H1 (cell line): ENCODE measurements around the gene CXCL14. TPM values are rescaled to one million over a fixed set of nuclear protein-coding genes. Genes with fewer than 3 reads are reported as not detected.

Experiments used
- CTCF ChIA-PET: fragments of 300-600 bp; sonication (Branson Sonifier 250); formaldehyde crosslinking; loops from one replicate; lab custom pipeline; 2021; ENCODE audit not compliant: partially characterized antibody; lab: Charles Lee
- POLR2A ChIA-PET: fragments of 300-600 bp; sonication (Branson Sonifier 250); formaldehyde crosslinking; loops from one replicate; lab custom pipeline; 2021; ENCODE audit warnings: inconsistent platforms; ENCODE audit not compliant: partially characterized antibody; lab: Charles Lee
- DNase-seq, 2 experiments: peaks; one replicate each; pipeline versions ENCODE4 v3.0.0 to v3.0.0-alpha.2; 2010 to 2022; ENCODE audit warnings: low spot score in 2 of 2, low read depth in 1 of 2, mixed read lengths in 1 of 2
- FAIRE-seq: peaks from 2 replicates; lab custom pipeline; 2011; peaks lifted over from hg19 to GRCh38; lab: Jason Lieb, UNC
- H2AFZ ChIP-seq: 2 replicates; pipeline ENCODE4 v1.8.1; 2012; ENCODE audit warnings: low read length, inconsistent platforms
- H2AK5ac ChIP-seq: 2 replicates; pipeline ENCODE4 v1.6.1; 2013; ENCODE audit warnings: low read depth, low read length
- H2BK120ac ChIP-seq: replicated peaks from 2 replicates; pipeline ENCODE3; 2013; ENCODE audit warnings: low read depth, low read length, inconsistent platforms
- H2BK12ac ChIP-seq: 2 replicates; pipeline ENCODE4 v1.6.1; 2013; ENCODE audit warnings: low read depth, low read length
- H2BK15ac ChIP-seq: 2 replicates; pipeline ENCODE4 v1.6.1; 2013; ENCODE audit warnings: low read length
- H2BK20ac ChIP-seq: 2 replicates; pipeline ENCODE4 v1.6.1; 2013; ENCODE audit warnings: low read length
- H2BK5ac ChIP-seq: 2 replicates; pipeline ENCODE4 v1.6.1; 2013; ENCODE audit warnings: low read depth, low read length
- H3K14ac ChIP-seq: 2 replicates; pipeline ENCODE4 v1.6.1; 2013; ENCODE audit warnings: inconsistent platforms; ENCODE audit not compliant: insufficient read length
- H3K18ac ChIP-seq: 2 replicates; pipeline ENCODE4 v1.6.1; 2013; ENCODE audit warnings: low read length; ENCODE audit errors: extremely low read depth
- H3K23ac ChIP-seq: 2 replicates; pipeline ENCODE4 v1.6.1; 2013; ENCODE audit warnings: inconsistent platforms; ENCODE audit not compliant: insufficient read length
- H3K23me2 ChIP-seq: 2 replicates; pipeline ENCODE4 v1.6.1; 2013; ENCODE audit warnings: low read depth, low read length
- H3K27ac ChIP-seq: 2 replicates; pipeline ENCODE4 v1.6.1; 2011; ENCODE audit warnings: low read depth, low read length, inconsistent platforms
- H3K27me3 ChIP-seq, 4 experiments: replicated peaks in 1 of 4; 1 replicate in 1 of 4; 2 replicates in 3 of 4; pipeline versions ENCODE4 v1.6.1 to v1.8.1; 2011 to 2013; ENCODE audit warnings: low read length in 3 of 4, mild to moderate bottlenecking in 3 of 4, inconsistent platforms in 2 of 4, mixed read lengths in 2 of 4, moderate library complexity in 1 of 4; ENCODE audit not compliant: control insufficient read depth in 3 of 4, insufficient read depth in 3 of 4; ENCODE audit errors: extremely low read depth in 1 of 4
- H3K36me3 ChIP-seq, 4 experiments: 2 replicates each; pipeline versions ENCODE4 v1.6.1 to v1.8.1; 2011 to 2013; ENCODE audit warnings: mild to moderate bottlenecking in 4 of 4, low read length in 3 of 4, moderate library complexity in 2 of 4, control low read depth in 1 of 4, inconsistent platforms in 1 of 4; ENCODE audit not compliant: insufficient read depth in 4 of 4, control insufficient read depth in 2 of 4
- H3K4ac ChIP-seq: replicated peaks from 2 replicates; pipeline ENCODE3; 2013; ENCODE audit warnings: low read length, low read depth, mixed read lengths, inconsistent platforms; ENCODE audit not compliant: insufficient read length
- H3K4me1 ChIP-seq, 4 experiments: replicated peaks in 1 of 4; 1 replicate in 1 of 4; 2 replicates in 3 of 4; pipeline versions ENCODE4 v1.6.1 to v1.8.1; 2011 to 2013; ENCODE audit warnings: low read length in 3 of 4, inconsistent platforms in 2 of 4, mixed read lengths in 1 of 4; ENCODE audit not compliant: insufficient read depth in 4 of 4, control insufficient read depth in 3 of 4
- H3K4me2 ChIP-seq, 2 experiments: 2 replicates each; pipeline versions ENCODE4 v1.6.1 to v1.8.1; 2011 to 2013; ENCODE audit warnings: low read depth in 2 of 2, low read length in 2 of 2, control low read depth in 1 of 2, inconsistent platforms in 1 of 2, mild to moderate bottlenecking in 1 of 2; ENCODE audit not compliant: insufficient read depth in 1 of 2
- H3K4me3 ChIP-seq, 4 experiments: fragments of 200-600, 300-600 bp in 1 of 4; sonication (generic), shearing (Covaris generic), sonication (Bioruptor Twin) in 1 of 4; 2 replicates each; pipeline versions ENCODE4 v1.5.1 to v1.8.1; 2011 to 2016; ENCODE audit warnings: low read length in 4 of 4, low read depth in 3 of 4, control low read depth in 2 of 4, inconsistent platforms in 2 of 4, mild to moderate bottlenecking in 2 of 4, mixed read lengths in 1 of 4, moderate library complexity in 1 of 4; ENCODE audit not compliant: insufficient read depth in 2 of 4; ENCODE audit errors: extremely low read depth in 1 of 4
- H3K56ac ChIP-seq: replicated peaks from 2 replicates; pipeline ENCODE3; 2013; ENCODE audit warnings: low read depth, mild to moderate bottlenecking, mixed read lengths, low read length, inconsistent platforms; ENCODE audit not compliant: insufficient read length
- H3K79me1 ChIP-seq: 2 replicates; pipeline ENCODE4 v1.6.1; 2013; ENCODE audit warnings: low read depth, low read length, control low read depth
- H3K79me2 ChIP-seq, 2 experiments: 2 replicates each; pipeline versions ENCODE4 v1.6.1 to v1.8.1; 2012 to 2013; ENCODE audit warnings: low read length in 2 of 2, mild to moderate bottlenecking in 2 of 2, inconsistent platforms in 1 of 2; ENCODE audit not compliant: insufficient read depth in 2 of 2, control insufficient read depth in 1 of 2
- H3K9ac ChIP-seq, 4 experiments: replicated peaks in 1 of 4; 1 replicate in 1 of 4; 2 replicates in 3 of 4; pipeline versions ENCODE4 v1.6.1 to v1.8.1; 2011 to 2013; ENCODE audit warnings: low read depth in 3 of 4, low read length in 3 of 4, control low read depth in 2 of 4, mild to moderate bottlenecking in 2 of 4, moderate library complexity in 2 of 4, inconsistent platforms in 1 of 4; ENCODE audit errors: extremely low read depth in 1 of 4
- H3K9me3 ChIP-seq, 2 experiments: 2 replicates each; pipeline versions ENCODE4 v1.6.1 to v1.8.1; 2012 to 2013; ENCODE audit warnings: mild to moderate bottlenecking in 2 of 2, moderate library complexity in 2 of 2, control low read depth in 1 of 2, inconsistent platforms in 1 of 2, low read depth in 1 of 2, low read length in 1 of 2, mixed read lengths in 1 of 2; ENCODE audit not compliant: insufficient read depth in 2 of 2
- H4K20me1 ChIP-seq, 2 experiments: replicated peaks in 1 of 2; 2 replicates each; pipeline versions ENCODE3 to v1.8.1; 2011 to 2013; ENCODE audit warnings: inconsistent platforms in 2 of 2, low read length in 2 of 2, mild to moderate bottlenecking in 1 of 2; ENCODE audit not compliant: insufficient read depth in 2 of 2, control insufficient read depth in 1 of 2
- H4K5ac ChIP-seq: 2 replicates; pipeline ENCODE4 v1.6.1; 2013; ENCODE audit warnings: low read length, low read depth, mixed read lengths, inconsistent platforms; ENCODE audit not compliant: insufficient read length
- H4K8ac ChIP-seq: 2 replicates; pipeline ENCODE4 v1.8.0; 2013; ENCODE audit warnings: mild to moderate bottlenecking, moderate library complexity, low read length, inconsistent platforms; ENCODE audit not compliant: insufficient read depth; ENCODE audit errors: extremely low read depth
- H4K91ac ChIP-seq: replicated peaks from 2 replicates; pipeline ENCODE3; 2013; ENCODE audit warnings: low read length, mixed read lengths, inconsistent platforms; ENCODE audit not compliant: insufficient read length
- CBX8 ChIP-seq: fragments of 300-800, 300-1000 bp; sonication (generic); IDR thresholded peaks from 2 replicates; pipeline ENCODE4 v1.7.1; 2016; ENCODE audit warnings: low read depth, low read length, borderline replicate concordance
- CREB1 ChIP-seq: IDR thresholded peaks from 2 replicates; pipeline ENCODE4 v1.6.1; 2012; ENCODE audit warnings: inconsistent platforms
- PHF8 ChIP-seq: fragments of 200-600 bp; sonication (generic); conservative IDR thresholded peaks from 2 replicates; pipeline ENCODE4 v1.7.1; 2012; ENCODE audit warnings: low read depth, mild to moderate bottlenecking, inconsistent platforms, low read length, moderate library complexity
- WGBS, 2 experiments: shearing (Covaris generic) in 1 of 2; methylation state at CpG; one replicate each; pipeline versions ENCODE4 v1.1.6 to v1.1.7; 2013 to 2015; ENCODE audit warnings: low lambda C conversion rate in 2 of 2, mixed read lengths in 2 of 2, inconsistent platforms in 1 of 2, low coverage in 1 of 2, missing lambda C conversion rate in 1 of 2; ENCODE audit not compliant: insufficient replicate concordance in 2 of 2, insufficient coverage in 1 of 2, insufficient read length in 1 of 2; ENCODE audit errors: extremely low coverage in 1 of 2, missing lambda C conversion rate in 1 of 2; 5-methylcytosine and 5-hydroxymethylcytosine counted together
- polyA plus RNA-seq, 7 experiments: library from polyadenylated mRNA; depleted of rRNA in 3 of 7; stranded (reverse) in 5 of 7; unstranded in 2 of 7; fragments of >200 nt in 5 of 7; fragments of 200-250 nt in 2 of 7; gene quantifications; 1 replicate in 5 of 7; 2 replicates in 1 of 7; 4 replicates in 1 of 7; pipeline versions ENCODE4 v1.2.1 to v1.2.3, GENCODE V29; 2011 to 2013; ENCODE audit warnings: missing spikeins in 2 of 7, mixed read lengths in 2 of 7
- total RNA-seq: library from RNA; stranded (reverse); fragmentation: NEBNext Ultra II Directional; extraction: Animal tissue kit (Norgen Biotek cat#: 25700); gene quantifications from 2 replicates; pipeline ENCODE4 v1.2.1, GENCODE V29; 2021

Gene CXCL14
- total and polyA plus RNA-seq, 2 of the 8 experiments (the other 6 are each of a cell fraction or from before 2014, with no cell fraction given) = 1.5 to 1.8 TPM

- ChIA-PET CTCF (interaction anchor here (1.2 to 20.6 kb wide), 7 partner anchors 9 to 272 kb away, joined by 3 to 778 read pairs (median 248); partner anchors contain the start of genes CXCL14, SLC25A48 and TIFAB), POLR2A (no interaction called here)
- Histone ChIP-seq H2BK120ac (no peak overlapping the region), H3K4me1 (peaks cover 0 to 2% (median 0%) of the 10 kb centered on the region in 4 experiments; a peak in 2 of 7 replicates), H2BK20ac (no peak overlapping the region), H3K23ac (no peak overlapping the region), H2BK15ac (no peak overlapping the region), H3K14ac (no peak overlapping the region), H2BK5ac (no peak overlapping the region), H3K9me3 (no peaks in the 10 kb centered on the region), H3K4me2 (no peak overlapping the region), H4K20me1 (no peaks in the 10 kb centered on the region), H3K18ac (no peak overlapping the region), H3K56ac (no peak overlapping the region), H3K4ac (no peak overlapping the region), H4K5ac (no peak overlapping the region), H2BK12ac (no peak overlapping the region), H3K27ac (no peak overlapping the region), H3K79me2 (no peaks in the 10 kb centered on the region), H3K36me3 (no peaks in the 10 kb centered on the region), H3K9ac (no peak overlapping the region), H3K23me2 (no peaks in the 10 kb centered on the region), H3K27me3 (peaks cover 0 to 3% (median 0%) of the 10 kb centered on the region in 4 experiments; a peak in 3 of 7 replicates), H3K79me1 (no peaks in the 10 kb centered on the region), H4K8ac (no peak overlapping the region), H2AFZ (no peak overlapping the region), H2AK5ac (no peak overlapping the region), H4K91ac (no peak overlapping the region), H3K4me3 (no peak overlapping the region)
- TF ChIP-seq CREB1 = no peak
- no peak for TF ChIP-seq CBX8
- TF ChIP-seq PHF8 = no peak
- no peak for DNase-seq
- WGBS, 2 experiments = 84% methylated on average over 11 of the region's 11 CpGs; no CpG with 5 or more reads in 1 of the 2 experiments
- FAIRE-seq = no peak
Measured at GRCh38 chr5:135557076-135557838, 21.5 kb downstream of the CXCL14 start.
